GM12878 (cell line): ENCODE measurements around the gene EPHB1. TPM values are rescaled to one million over a fixed set of nuclear protein-coding genes. Genes with fewer than 3 reads are reported as not detected.

ENCODE experiments used
- ATAC-seq: fragments of 200-7000 bp; cut with Tn5 transposase; 3 replicates; pipeline ENCODE4 v1.9.1; 2020; ENCODE audit warnings: mild to moderate bottlenecking, moderate library complexity
- BruUV-seq: library from RNA; stranded (reverse); fragments of 400-500 nt; replicated peaks from 2 replicates; lab custom pipeline; 2021; lab: Mats Ljungman, UMichigan
- CTCF ChIA-PET: fragments of 300-600 bp; sonication (Branson Sonifier 250); formaldehyde crosslinking; extraction: SDS; loops from one replicate; lab custom pipeline; 2021; ENCODE audit warnings: inconsistent platforms; lab: Yijun Ruan, JAX
- POLR2A ChIA-PET: fragments of 350-600 bp; formaldehyde crosslinking; extraction: SDS; loops from one replicate; lab custom pipeline; 2021; ENCODE audit warnings: inconsistent platforms; lab: Charles Lee
- RAD21 ChIA-PET: fragments of 300-600 bp; sonication (Branson Sonifier 250); formaldehyde crosslinking; loops from one replicate; lab custom pipeline; 2023; ENCODE audit warnings: antibody characterized with exemption; ENCODE audit not compliant: unreplicated experiment; lab: Charles Lee
- SMC1A ChIA-PET: fragments of 300-600 bp; sonication (Branson Sonifier 250); formaldehyde crosslinking; loops from one replicate; lab custom pipeline; 2023; ENCODE audit not compliant: unreplicated experiment, uncharacterized antibody; lab: Charles Lee
- DNase-seq: peaks from one replicate; pipeline ENCODE4 v3.0.0-alpha.2; 2011; ENCODE audit warnings: low read depth, low spot score
- FAIRE-seq: peaks from 3 replicates; lab custom pipeline; 2011; peaks lifted over from hg19 to GRCh38; lab: Jason Lieb, UNC
- H2AFZ ChIP-seq: 2 replicates; pipeline ENCODE4 v1.6.0; 2011; ENCODE audit warnings: low read depth, low read length, control low read depth; ENCODE audit not compliant: control insufficient read depth
- H3K27ac ChIP-seq: 2 replicates; pipeline ENCODE4 v1.5.1; 2011; ENCODE audit warnings: control low read depth; ENCODE audit not compliant: control insufficient read depth, insufficient read depth
- H3K27me3 ChIP-seq, 2 experiments: replicated peaks in 1 of 2; 2 replicates each; pipeline versions ENCODE4 v1.6.0 to v1.6.1; 2011; ENCODE audit warnings: low read length in 1 of 2; ENCODE audit not compliant: control insufficient read depth in 2 of 2, insufficient read depth in 2 of 2
- H3K36me3 ChIP-seq, 2 experiments: 2 replicates each; pipeline ENCODE4 v1.5.1; 2011; ENCODE audit warnings: low read length in 1 of 2; ENCODE audit not compliant: control insufficient read depth in 2 of 2, insufficient read depth in 2 of 2
- H3K4me1 ChIP-seq: 2 replicates; pipeline ENCODE4 v1.6.1; 2011; ENCODE audit warnings: mild to moderate bottlenecking, low read length, moderate library complexity, mixed read lengths; ENCODE audit not compliant: control insufficient read depth, insufficient read depth
- H3K4me2 ChIP-seq: 2 replicates; pipeline ENCODE4 v1.6.0; 2011; ENCODE audit warnings: control low read depth; ENCODE audit not compliant: control insufficient read depth, insufficient read depth
- H3K4me3 ChIP-seq: fragments of 200-600 bp; sonication (generic); 2 replicates; pipeline ENCODE4 v1.5.1; 2016
- H3K79me2 ChIP-seq: 2 replicates; pipeline ENCODE4 v1.6.0; 2011; ENCODE audit warnings: low read length; ENCODE audit not compliant: control insufficient read depth, insufficient read depth
- H3K9ac ChIP-seq: 2 replicates; pipeline ENCODE4 v1.8.0; 2011; ENCODE audit warnings: low read length, control low read depth, mixed read lengths; ENCODE audit not compliant: control insufficient read depth, insufficient read depth
- H3K9me3 ChIP-seq: replicated peaks from 3 replicates; pipeline ENCODE4 v1.5.1; 2011; ENCODE audit warnings: mild to moderate bottlenecking, low read length; ENCODE audit not compliant: control insufficient read depth, insufficient read depth
- H4K20me1 ChIP-seq: 2 replicates; pipeline ENCODE4 v1.6.0; 2011; ENCODE audit not compliant: control insufficient read depth, insufficient read depth
- BACH1 ChIP-seq: fragments of 450-650 bp; IDR thresholded peaks from 2 replicates; pipeline ENCODE4 v1.6.1; 2017; ENCODE audit warnings: mild to moderate bottlenecking, borderline replicate concordance
- BCL11A ChIP-seq: IDR thresholded peaks from 2 replicates; pipeline ENCODE4 v1.6.1; 2011; ENCODE audit warnings: low read depth, low read length
- ESRRA ChIP-seq: IDR thresholded peaks from 2 replicates; pipeline ENCODE4 v1.6.1; 2012; ENCODE audit warnings: mild to moderate bottlenecking, low read length, improper control_type of control experiment
- HDAC6 ChIP-seq: fragments of 200-600 bp; sonication (generic); IDR thresholded peaks from one replicate; pipeline ENCODE4 v1.8.0; 2017; ENCODE audit warnings: antibody characterized with exemption; ENCODE audit not compliant: unreplicated experiment
- PML ChIP-seq: IDR thresholded peaks from 2 replicates; pipeline ENCODE4 v1.6.1; 2012; ENCODE audit warnings: low read length, inconsistent platforms
- RAD21 ChIP-seq: IDR thresholded peaks from 2 replicates; pipeline ENCODE4 v1.6.1; 2011; ENCODE audit warnings: mild to moderate bottlenecking, low read depth, low read length, moderate library complexity; ENCODE audit not compliant: insufficient read depth
- RBBP5 ChIP-seq: fragments of 200-600 bp; sonication (generic); conservative IDR thresholded peaks from 2 replicates; pipeline ENCODE4 v1.6.1; 2016
- RELA ChIP-seq: fragments of 450-650 bp; IDR thresholded peaks from 2 replicates; pipeline ENCODE4 v1.8.0; 2014; ENCODE audit warnings: borderline replicate concordance; ENCODE audit not compliant: partially characterized antibody
- SPI1 ChIP-seq: IDR thresholded peaks from 2 replicates; pipeline ENCODE4 v1.6.1; 2011; ENCODE audit warnings: low read depth, mild to moderate bottlenecking, low read length, moderate library complexity, borderline replicate concordance; ENCODE audit not compliant: insufficient read depth
- SUPT20H ChIP-seq: IDR thresholded peaks from 2 replicates; pipeline ENCODE4 v1.6.1; 2011; ENCODE audit warnings: low read depth, mild to moderate bottlenecking, low read length, moderate library complexity, borderline replicate concordance; ENCODE audit not compliant: control insufficient read depth
- ZBED1 ChIP-seq: IDR thresholded peaks from 2 replicates; pipeline ENCODE4 v1.6.1; 2016; ENCODE audit warnings: borderline replicate concordance
- ZNF207 ChIP-seq: fragments of 450-650 bp; IDR thresholded peaks from 2 replicates; pipeline ENCODE4 v1.6.1; 2014; ENCODE audit warnings: antibody characterized with exemption, mild to moderate bottlenecking, borderline replicate concordance
- ZNF274 ChIP-seq: IDR thresholded peaks from one replicate; pipeline ENCODE4 v1.8.0; 2011; ENCODE audit not compliant: insufficient read length, insufficient read depth
- in situ Hi-C: fragments of 300-500 bp; cut with MboI; formaldehyde crosslinking; loops from 9 replicates; pipeline ENCODE4 v1.14.3; 2018; ENCODE audit warnings: mixed read lengths
- intact Hi-C: fragments of 100-400 bp; cut with micrococcal nuclease; formaldehyde crosslinking; loops from one replicate; pipeline ENCODE4 v1.14.2; 2022; ENCODE audit not compliant: unreplicated experiment
- polyA plus RNA-seq, 11 experiments: library from polyadenylated mRNA; depleted of rRNA in 4 of 11; unstranded in 6 of 11; stranded (reverse) in 5 of 11; fragments of >200 nt; fragmentation: Nextera tagmentation in 4 of 11; fragmentation: Illumina TruSeq in 1 of 11; extraction: Ambion mirVana in 4 of 11; extraction: Trizol in 1 of 11; gene quantifications; 1 replicate in 1 of 11; 2 replicates in 10 of 11; pipeline versions ENCODE4 v1.2.1 to v1.2.3, GENCODE V29; 2011 to 2016; ENCODE audit warnings: inconsistent platforms in 2 of 11, missing spikeins in 2 of 11, low read depth in 1 of 11
- total RNA-seq, 4 experiments: library from RNA; depleted of rRNA in 3 of 4; stranded (reverse); fragments of >200 nt in 3 of 4; fragmentation: Illumina TruSeq in 1 of 4; extraction: Trizol in 1 of 4; gene quantifications; 2 replicates each; pipeline versions ENCODE4 v1.2.1 to v1.2.3, GENCODE V29; 2013 to 2021
- TF ChIP-seq, protein P1 (sequence below): fragments of 450-650 bp; formaldehyde crosslinking; IDR thresholded peaks from 2 replicates; pipeline ENCODE4 v1.4.0; 2022; ENCODE audit warnings: mild to moderate bottlenecking, moderate library complexity
- TF ChIP-seq, protein P2 (sequence below): IDR thresholded peaks from 2 replicates; pipeline ENCODE4 v1.6.1; 2012; ENCODE audit warnings: low read depth, low read length, improper control_type of control experiment
- TF ChIP-seq, protein P3 (sequence below), 3 experiments: IDR thresholded peaks in 2 of 3; conservative IDR thresholded peaks in 1 of 3; 2 replicates each; pipeline ENCODE4 v1.5.1; 2011; ENCODE audit warnings: low read depth in 3 of 3, low read length in 3 of 3, mild to moderate bottlenecking in 3 of 3, control low read depth in 2 of 3, moderate library complexity in 2 of 3, inconsistent platforms in 1 of 3, mixed read lengths in 1 of 3; ENCODE audit not compliant: control insufficient read depth in 2 of 3, insufficient read depth in 1 of 3; ENCODE audit errors: extremely low read depth in 1 of 3

Gene EPHB1
- total and polyA plus RNA-seq, 10 of the 15 experiments (the other 5 are each of a cell fraction or from before 2014, with no cell fraction given) = 0.33 to 23.8 (median 1.2) TPM

DNA sequence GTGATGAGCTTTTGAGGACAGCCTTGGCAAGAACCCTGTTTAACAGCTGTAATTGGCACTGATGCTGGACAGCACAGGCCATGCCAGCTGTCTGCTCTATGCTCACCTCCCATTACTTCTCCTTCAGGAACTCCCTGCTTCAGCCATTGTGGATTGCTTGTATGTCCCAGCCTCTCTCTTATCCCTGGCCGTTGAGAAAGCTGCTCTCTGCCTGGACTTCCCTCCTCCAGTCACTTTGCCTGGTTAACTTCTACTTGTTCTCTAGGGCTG lies 444.5 kb downstream of the EPHB1 start (continued):
- TF ChIP-seq, protein P1, sequence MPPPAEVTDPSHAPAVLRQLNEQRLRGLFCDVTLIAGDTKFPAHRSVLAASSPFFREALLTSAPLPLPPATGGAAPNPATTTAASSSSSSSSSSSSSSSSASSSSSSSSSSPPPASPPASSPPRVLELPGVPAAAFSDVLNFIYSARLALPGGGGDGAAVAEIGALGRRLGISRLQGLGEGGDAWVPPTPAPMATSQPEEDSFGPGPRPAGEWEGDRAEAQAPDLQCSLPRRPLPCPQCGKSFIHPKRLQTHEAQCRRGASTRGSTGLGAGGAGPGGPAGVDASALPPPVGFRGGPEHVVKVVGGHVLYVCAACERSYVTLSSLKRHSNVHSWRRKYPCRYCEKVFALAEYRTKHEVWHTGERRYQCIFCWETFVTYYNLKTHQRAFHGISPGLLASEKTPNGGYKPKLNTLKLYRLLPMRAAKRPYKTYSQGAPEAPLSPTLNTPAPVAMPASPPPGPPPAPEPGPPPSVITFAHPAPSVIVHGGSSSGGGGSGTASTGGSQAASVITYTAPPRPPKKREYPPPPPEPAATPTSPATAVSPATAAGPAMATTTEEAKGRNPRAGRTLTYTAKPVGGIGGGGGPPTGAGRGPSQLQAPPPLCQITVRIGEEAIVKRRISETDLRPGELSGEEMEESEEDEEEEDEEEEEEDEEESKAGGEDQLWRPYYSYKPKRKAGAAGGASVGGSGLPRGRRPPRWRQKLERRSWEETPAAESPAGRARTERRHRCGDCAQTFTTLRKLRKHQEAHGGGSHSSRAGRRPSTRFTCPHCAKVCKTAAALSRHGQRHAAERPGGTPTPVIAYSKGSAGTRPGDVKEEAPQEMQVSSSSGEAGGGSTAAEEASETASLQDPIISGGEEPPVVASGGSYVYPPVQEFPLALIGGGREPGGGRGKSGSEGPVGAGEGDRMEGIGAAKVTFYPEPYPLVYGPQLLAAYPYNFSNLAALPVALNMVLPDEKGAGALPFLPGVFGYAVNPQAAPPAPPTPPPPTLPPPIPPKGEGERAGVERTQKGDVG = no peak
- TF ChIP-seq RELA (no peak), BCL11A (no peak), ESRRA (no peak), BACH1 (no peak)
- TF ChIP-seq, protein P2, sequence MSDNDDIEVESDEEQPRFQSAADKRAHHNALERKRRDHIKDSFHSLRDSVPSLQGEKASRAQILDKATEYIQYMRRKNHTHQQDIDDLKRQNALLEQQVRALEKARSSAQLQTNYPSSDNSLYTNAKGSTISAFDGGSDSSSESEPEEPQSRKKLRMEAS = no peak

DNA sequence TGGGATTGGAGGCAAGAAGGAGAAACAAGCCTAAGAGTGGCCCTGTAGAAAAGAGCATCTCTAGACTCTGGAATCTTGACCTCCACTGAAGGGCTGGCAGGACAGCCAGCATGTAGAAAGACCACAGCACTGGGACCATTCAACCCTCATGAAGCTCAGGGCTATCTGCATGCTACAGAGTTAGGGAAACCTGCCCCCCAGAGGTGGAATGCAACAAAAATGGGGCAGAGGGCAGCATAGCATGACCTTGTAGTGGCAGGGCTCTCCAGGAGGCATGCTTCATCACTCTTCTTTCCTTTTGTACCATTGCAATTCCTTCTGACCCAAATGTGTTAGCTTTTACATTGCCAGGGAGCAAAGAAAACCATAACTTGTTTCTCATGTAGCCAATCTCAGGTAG lies 445.4 kb downstream of the EPHB1 start:
- H3K4me1 ChIP-seq = no peaks in the 10 kb centered on the region
- H3K4me2 ChIP-seq = no peak overlapping the region
- no peak overlapping the region for H3K9ac ChIP-seq
- intact Hi-C loops = loop anchor here (2.0 kb wide), 1 partner anchor 446 kb away; the partner anchor contains the start of gene EPHB1
- in situ Hi-C loops = loop anchor here (10.0 kb wide), 1 partner anchor 446 kb away; the partner anchor contains the start of gene EPHB1
- ATAC-seq = peak; percentile 89
- no peaks in the 10 kb centered on the region for H4K20me1 ChIP-seq
- H3K79me2 ChIP-seq = no peaks in the 10 kb centered on the region
- ChIA-PET SMC1A (interaction anchor here (0.7 to 4.2 kb wide), 18 partner anchors 9 to 450 kb away, joined by 3 to 40 read pairs (median 4); partner anchors contain the start of gene EPHB1), RAD21 (interaction anchor here (0.8 to 6.7 kb wide), 13 partner anchors 9 to 637 kb away, joined by 3 to 90 read pairs (median 4); partner anchors contain the start of gene EPHB1), POLR2A (interaction anchor here (0.9 kb wide), 1 partner anchor 446 kb away, joined by 3 read pairs; the partner anchor contains the start of gene EPHB1), CTCF (interaction anchor here (0.6 to 5.1 kb wide), 22 partner anchors 9 to 796 kb away, joined by 3 to 84 read pairs (median 4); partner anchors contain the start of gene EPHB1)
- no peak for FAIRE-seq
- DNase-seq = no peak
- H3K9me3 ChIP-seq = no peaks in the 10 kb centered on the region
- peaks cover 0 to 3% of the 10 kb centered on the region in 2 experiments; a peak in 2 of 4 replicates for H3K36me3 ChIP-seq
- no peak overlapping the region for H3K27ac ChIP-seq
- no peaks in the 10 kb centered on the region for H3K27me3 ChIP-seq
- no peak overlapping the region for H3K4me3 ChIP-seq
- no TSS peak for BruUV-seq
- no peak overlapping the region for H2AFZ ChIP-seq
- TF ChIP-seq ZBED1 (no peak), RBBP5 (no peak), ZNF274 (no peak), ZNF207 (no peak), PML (no peak), SPI1 (no peak), RAD21 (peak; percentile 51; the same call in 1 of the 2 replicates), HDAC6 (no peak), SUPT20H (no peak)
- TF ChIP-seq, protein P3, sequence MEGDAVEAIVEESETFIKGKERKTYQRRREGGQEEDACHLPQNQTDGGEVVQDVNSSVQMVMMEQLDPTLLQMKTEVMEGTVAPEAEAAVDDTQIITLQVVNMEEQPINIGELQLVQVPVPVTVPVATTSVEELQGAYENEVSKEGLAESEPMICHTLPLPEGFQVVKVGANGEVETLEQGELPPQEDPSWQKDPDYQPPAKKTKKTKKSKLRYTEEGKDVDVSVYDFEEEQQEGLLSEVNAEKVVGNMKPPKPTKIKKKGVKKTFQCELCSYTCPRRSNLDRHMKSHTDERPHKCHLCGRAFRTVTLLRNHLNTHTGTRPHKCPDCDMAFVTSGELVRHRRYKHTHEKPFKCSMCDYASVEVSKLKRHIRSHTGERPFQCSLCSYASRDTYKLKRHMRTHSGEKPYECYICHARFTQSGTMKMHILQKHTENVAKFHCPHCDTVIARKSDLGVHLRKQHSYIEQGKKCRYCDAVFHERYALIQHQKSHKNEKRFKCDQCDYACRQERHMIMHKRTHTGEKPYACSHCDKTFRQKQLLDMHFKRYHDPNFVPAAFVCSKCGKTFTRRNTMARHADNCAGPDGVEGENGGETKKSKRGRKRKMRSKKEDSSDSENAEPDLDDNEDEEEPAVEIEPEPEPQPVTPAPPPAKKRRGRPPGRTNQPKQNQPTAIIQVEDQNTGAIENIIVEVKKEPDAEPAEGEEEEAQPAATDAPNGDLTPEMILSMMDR (IDR thresholded peaks at IDR 0.05 in 2 of 3, conservative IDR thresholded peaks at IDR 0.05 in 1 of 3; ENCODE audit: control insufficient read depth in 2 of 3, extremely low read depth in 1 of 3, insufficient read depth in 1 of 3, low read depth in 3 of 3, low read length in 3 of 3) = peak; percentile 25 to 49 (median 34); a peak in 4 of 6 replicates
